22Rv1 (cell line): ENCODE results near the gene RAC3.

Experiments used
- CTCF ChIP-seq: fragments of 450-650 bp; IDR thresholded peaks from 2 replicates; pipeline ENCODE4 v1.5.1; 2017; ENCODE audit warnings: mild to moderate bottlenecking
- ZFX ChIP-seq: fragments of 450-650 bp; IDR thresholded peaks from 2 replicates; pipeline ENCODE4 v1.6.1; 2017; ENCODE audit warnings: antibody characterized with exemption, borderline replicate concordance

- TF ChIP-seq CTCF = no peak
- no peak for TF ChIP-seq ZFX
Measured at GRCh38 chr17:82058855-82059249, 27.4 kb downstream of the RAC3 start.
